ENCODE results near the gene COMP. TPM values are rescaled to one million over a fixed set of nuclear protein-coding genes. Genes with fewer than 3 reads are reported as not detected.

Gene COMP
- total RNA-seq, 1 experiment from 2014 or later, result 0.69 TPM

DNA sequence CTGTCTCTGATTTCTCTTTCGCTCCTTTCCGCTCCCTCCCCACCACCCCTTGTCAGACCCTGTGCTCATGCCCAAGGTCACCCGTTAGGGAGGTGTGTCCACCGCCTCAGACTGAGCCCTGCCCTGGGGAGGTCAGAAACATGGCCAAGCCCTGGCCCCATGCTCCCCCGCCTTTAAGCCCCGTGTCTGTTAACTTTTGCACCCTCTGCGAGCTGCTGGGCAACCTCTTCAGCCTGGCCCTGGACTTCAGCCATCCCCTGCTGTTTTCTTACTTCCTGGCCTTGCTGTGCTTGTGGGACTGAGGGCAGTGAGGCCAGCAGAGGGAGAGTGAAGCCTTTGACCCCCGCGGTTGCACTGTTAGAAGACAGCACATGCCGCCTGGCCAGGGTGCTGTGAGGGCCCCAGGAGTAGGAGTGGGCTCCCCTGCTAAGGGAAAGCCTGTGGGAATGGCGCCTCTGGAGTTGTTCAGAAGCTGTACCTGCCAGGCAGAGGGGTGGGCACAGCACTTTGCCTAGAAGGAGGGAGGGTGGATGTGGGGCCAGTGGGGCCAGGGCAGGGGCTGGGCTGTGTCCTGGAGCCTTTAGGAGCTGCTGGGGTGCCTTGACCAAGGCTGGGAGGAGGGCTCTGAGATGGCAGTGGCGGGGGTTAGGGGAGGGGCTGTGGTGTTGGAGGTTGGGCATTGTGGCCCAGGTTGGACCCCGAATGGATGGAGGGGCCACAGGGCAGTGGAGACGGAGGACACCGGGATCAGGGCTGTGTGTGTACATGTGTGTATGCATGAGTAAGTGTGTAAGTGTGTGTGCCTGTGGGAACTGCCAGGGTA lies 48.6 kb upstream of the COMP start:
- in situ Hi-C loops (cut with HindIII; ENCODE audit: low pct_unique_long_range_greater_than_20kb, low sequenced_read_pairs), result no loop called here
- H3K27me3 ChIP-seq (ENCODE audit: control insufficient read depth, insufficient read depth, low read length), result no peaks in the 10 kb centered on the region

GRCh38 chr19:18834644-18834984 lies 43.5 kb upstream of the COMP start:
- Histone ChIP-seq H3K27ac (ENCODE audit: low read length) (no peak overlapping the region), H3K9me3 (ENCODE audit: control insufficient read depth, insufficient read depth, low read depth, low read length) (no peaks in the 10 kb centered on the region), H3K4me3 (ENCODE audit: low read depth in 2 of 2, low read length in 2 of 2) (peak overlapping the region; percentile 76 to 83; a peak in 2 of 4 replicates), H3K27me3 (ENCODE audit: control insufficient read depth, insufficient read depth, low read length) (no peaks in the 10 kb centered on the region), H3K4me1 (ENCODE audit: control insufficient read depth, insufficient read depth, low read length) (peaks cover 6% of the 10 kb centered on the region; the same call in 1 of the 2 replicates), H3K36me3 (ENCODE audit: control insufficient read depth, insufficient read depth, low read length) (peaks cover 3% of the 10 kb centered on the region; the same call in 1 of the 2 replicates)
- TF ChIP-seq, protein P1, sequence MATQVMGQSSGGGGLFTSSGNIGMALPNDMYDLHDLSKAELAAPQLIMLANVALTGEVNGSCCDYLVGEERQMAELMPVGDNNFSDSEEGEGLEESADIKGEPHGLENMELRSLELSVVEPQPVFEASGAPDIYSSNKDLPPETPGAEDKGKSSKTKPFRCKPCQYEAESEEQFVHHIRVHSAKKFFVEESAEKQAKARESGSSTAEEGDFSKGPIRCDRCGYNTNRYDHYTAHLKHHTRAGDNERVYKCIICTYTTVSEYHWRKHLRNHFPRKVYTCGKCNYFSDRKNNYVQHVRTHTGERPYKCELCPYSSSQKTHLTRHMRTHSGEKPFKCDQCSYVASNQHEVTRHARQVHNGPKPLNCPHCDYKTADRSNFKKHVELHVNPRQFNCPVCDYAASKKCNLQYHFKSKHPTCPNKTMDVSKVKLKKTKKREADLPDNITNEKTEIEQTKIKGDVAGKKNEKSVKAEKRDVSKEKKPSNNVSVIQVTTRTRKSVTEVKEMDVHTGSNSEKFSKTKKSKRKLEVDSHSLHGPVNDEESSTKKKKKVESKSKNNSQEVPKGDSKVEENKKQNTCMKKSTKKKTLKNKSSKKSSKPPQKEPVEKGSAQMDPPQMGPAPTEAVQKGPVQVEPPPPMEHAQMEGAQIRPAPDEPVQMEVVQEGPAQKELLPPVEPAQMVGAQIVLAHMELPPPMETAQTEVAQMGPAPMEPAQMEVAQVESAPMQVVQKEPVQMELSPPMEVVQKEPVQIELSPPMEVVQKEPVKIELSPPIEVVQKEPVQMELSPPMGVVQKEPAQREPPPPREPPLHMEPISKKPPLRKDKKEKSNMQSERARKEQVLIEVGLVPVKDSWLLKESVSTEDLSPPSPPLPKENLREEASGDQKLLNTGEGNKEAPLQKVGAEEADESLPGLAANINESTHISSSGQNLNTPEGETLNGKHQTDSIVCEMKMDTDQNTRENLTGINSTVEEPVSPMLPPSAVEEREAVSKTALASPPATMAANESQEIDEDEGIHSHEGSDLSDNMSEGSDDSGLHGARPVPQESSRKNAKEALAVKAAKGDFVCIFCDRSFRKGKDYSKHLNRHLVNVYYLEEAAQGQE (IDR thresholded peaks at IDR 0.05; ENCODE audit: insufficient read depth in 1 of 2, low read depth in 2 of 2, low read length in 1 of 2), result no peak
- TF ChIP-seq CTCF (IDR thresholded peaks at IDR 0.05) (no peak), TCF7L2 (IDR thresholded peaks at IDR 0.05; ENCODE audit: low read depth, low read length) (no peak), POLR2AphosphoS5 (IDR thresholded peaks at IDR 0.05; ENCODE audit: low read depth, low read length) (no peak), SIN3A (IDR thresholded peaks at IDR 0.05; ENCODE audit: borderline replicate concordance, insufficient read depth, low read depth, low read length) (no peak)
- ChIA-PET CTCF (no interaction called here), POLR2A (no interaction called here)
- in situ Hi-C loops (cut with HindIII; ENCODE audit: low pct_unique_long_range_greater_than_20kb, low sequenced_read_pairs) (no loop called here), intact Hi-C loops (cut with micrococcal nuclease; ENCODE audit: unreplicated experiment) (no loop called here)
- TSS peak; percentile 59 for BruUV-seq (replicated peaks)
- no peak for DNase-seq (ENCODE audit: low read depth, low spot score)
- no peak for ATAC-seq

More for the DNA sequence above, 48.6 kb upstream of the COMP start:
- intact Hi-C loops (cut with micrococcal nuclease; ENCODE audit: unreplicated experiment), result loop anchor here (10.0 kb wide), 1 partner anchor 55 kb away; no protein-coding TSS in a partner anchor
- no peak for ATAC-seq
- Histone ChIP-seq H3K4me1 (ENCODE audit: control insufficient read depth, insufficient read depth, low read length) (peaks cover 7% of the 10 kb centered on the region; the same call in 1 of the 2 replicates), H3K36me3 (ENCODE audit: control insufficient read depth, insufficient read depth, low read length) (no peaks in the 10 kb centered on the region; the same call in 1 of the 2 replicates), H3K9me3 (ENCODE audit: control insufficient read depth, insufficient read depth, low read depth, low read length) (no peaks in the 10 kb centered on the region), H3K27ac (ENCODE audit: low read length) (no peak overlapping the region), H3K4me3 (ENCODE audit: low read depth in 2 of 2, low read length in 2 of 2) (no peak overlapping the region)
- no peak for DNase-seq (ENCODE audit: low read depth, low spot score)
- POLR2A ChIA-PET, result no interaction called here
- TF ChIP-seq, protein P1 (IDR thresholded peaks at IDR 0.05; ENCODE audit: insufficient read depth in 1 of 2, low read depth in 2 of 2, low read length in 1 of 2), result no peak
- TF ChIP-seq CTCF (IDR thresholded peaks at IDR 0.05), result no peak
- TF ChIP-seq TCF7L2 (IDR thresholded peaks at IDR 0.05; ENCODE audit: low read depth, low read length), result no peak
- TF ChIP-seq SIN3A (IDR thresholded peaks at IDR 0.05; ENCODE audit: borderline replicate concordance, insufficient read depth, low read depth, low read length), result no peak
- TF ChIP-seq POLR2AphosphoS5 (IDR thresholded peaks at IDR 0.05; ENCODE audit: low read depth, low read length), result no peak
- no TSS peak for BruUV-seq (replicated peaks)
- CTCF ChIA-PET, result no interaction called here
